MM.1S (cell line): ENCODE results near the gene XPNPEP2.

Experiments used
- DNase-seq: peaks from one replicate; pipeline ENCODE4 v3.0.0-alpha.2; 2015
- H2AFZ ChIP-seq: fragments of 300-600 bp; sonication (generic); 2 replicates; pipeline ENCODE4 v1.6.0; 2016; ENCODE audit warnings: antibody characterized with exemption, low read length
- H3F3A ChIP-seq: fragments of 300-600 bp; sonication (generic); 2 replicates; pipeline ENCODE4 v1.6.1; 2016; ENCODE audit warnings: mild to moderate bottlenecking, antibody characterized with exemption, low read length, moderate library complexity, mixed read lengths; ENCODE audit not compliant: insufficient read depth
- H3K27ac ChIP-seq: fragments of 300-600 bp; sonication (generic); 2 replicates; pipeline ENCODE4 v1.5.1; 2016; ENCODE audit warnings: mild to moderate bottlenecking, low read length
- H3K27me3 ChIP-seq: fragments of 300-600 bp; sonication (generic); replicated peaks from 2 replicates; pipeline ENCODE4 v1.6.0; 2016; ENCODE audit warnings: low read length; ENCODE audit not compliant: insufficient read depth
- H3K36me3 ChIP-seq: fragments of 300-600 bp; sonication (generic); replicated peaks from 2 replicates; pipeline ENCODE4 v1.6.1; 2016; ENCODE audit warnings: mild to moderate bottlenecking, low read length, mixed read lengths; ENCODE audit not compliant: insufficient read depth
- H3K4me1 ChIP-seq: fragments of 300-600 bp; sonication (generic); 2 replicates; pipeline ENCODE4 v1.6.1; 2016; ENCODE audit warnings: low read length, mixed read lengths
- H3K4me2 ChIP-seq: fragments of 300-600 bp; sonication (generic); 2 replicates; pipeline ENCODE4 v1.6.0; 2016; ENCODE audit warnings: low read depth, low read length
- H3K4me3 ChIP-seq: fragments of 300-600 bp; sonication (generic); 2 replicates; pipeline ENCODE4 v1.5.1; 2016; ENCODE audit warnings: low read length, mixed read lengths
- H3K79me2 ChIP-seq: fragments of 300-600 bp; sonication (generic); 2 replicates; pipeline ENCODE4 v1.6.1; 2016; ENCODE audit warnings: mixed run types, low read length, mixed read lengths
- H3K9ac ChIP-seq: fragments of 300-600 bp; sonication (generic); 2 replicates; pipeline ENCODE4 v1.6.1; 2016; ENCODE audit warnings: low read length, mixed read lengths
- H3K9me2 ChIP-seq: fragments of 300-600 bp; sonication (generic); replicated peaks from 2 replicates; pipeline ENCODE4 v1.6.1; 2016; ENCODE audit warnings: mild to moderate bottlenecking, low read length, mixed read lengths; ENCODE audit not compliant: insufficient read depth
- H3K9me3 ChIP-seq: fragments of 300-600 bp; sonication (generic); replicated peaks from 2 replicates; pipeline ENCODE4 v1.6.1; 2016; ENCODE audit warnings: mild to moderate bottlenecking, low read length, mixed read lengths; ENCODE audit not compliant: insufficient read depth
- H4K20me1 ChIP-seq: fragments of 300-600 bp; sonication (generic); 2 replicates; pipeline ENCODE4 v1.6.1; 2016; ENCODE audit warnings: mild to moderate bottlenecking, low read length, moderate library complexity, mixed read lengths; ENCODE audit not compliant: insufficient read depth
- CTCF ChIP-seq: fragments of 300-600 bp; sonication (generic); IDR thresholded peaks from 2 replicates; pipeline ENCODE4 v1.5.1; 2016; ENCODE audit warnings: antibody characterized with exemption, low read length, mixed read lengths
- EZH2 ChIP-seq: fragments of 300-600 bp; sonication (generic); optimal IDR thresholded peaks from 2 replicates; pipeline ENCODE3; 2017; ENCODE audit warnings: low read depth, mild to moderate bottlenecking, antibody characterized with exemption, low read length, mixed read lengths
- EZH2phosphoT487 ChIP-seq: fragments of 300-600 bp; sonication (generic); IDR thresholded peaks from 2 replicates; pipeline ENCODE4 v1.6.1; 2018; ENCODE audit warnings: antibody characterized with exemption, low read length

XPNPEP2 gene

GRCh38 chrX:129743821-129744220 is 5.0 kb downstream of the XPNPEP2 start:
- no peak overlapping the region for H3K4me3 ChIP-seq

GRCh38 chrX:129744861-129745321 is 6.1 kb downstream of the XPNPEP2 start:
- Histone ChIP-seq H3F3A (no peaks in the 10 kb centered on the region), H3K9me3 (no peaks in the 10 kb centered on the region), H3K4me1 (no peaks in the 10 kb centered on the region), H3K9me2 (no peaks in the 10 kb centered on the region), H3K36me3 (no peaks in the 10 kb centered on the region), H3K79me2 (no peaks in the 10 kb centered on the region), H4K20me1 (no peaks in the 10 kb centered on the region), H3K4me2 (no peak overlapping the region), H3K4me3 (no peak overlapping the region), H3K9ac (no peak overlapping the region), H2AFZ (no peak overlapping the region), H3K27ac (no peak overlapping the region), H3K27me3 (no peaks in the 10 kb centered on the region)
- TF ChIP-seq CTCF = no peak
- no peak for TF ChIP-seq EZH2phosphoT487
- no peak for TF ChIP-seq EZH2
- DNase-seq = no peak

More at GRCh38 chrX:129743821-129744220, 5.0 kb downstream of the XPNPEP2 start:
- TF ChIP-seq CTCF (no peak), EZH2phosphoT487 (no peak), EZH2 (no peak)
- Histone ChIP-seq H3K79me2 (no peaks in the 10 kb centered on the region), H3K36me3 (no peaks in the 10 kb centered on the region), H4K20me1 (no peaks in the 10 kb centered on the region), H3K9ac (no peak overlapping the region), H3K27ac (no peak overlapping the region), H3F3A (no peaks in the 10 kb centered on the region), H3K27me3 (no peaks in the 10 kb centered on the region), H3K4me2 (no peak overlapping the region), H3K9me3 (no peaks in the 10 kb centered on the region), H3K4me1 (no peaks in the 10 kb centered on the region), H2AFZ (no peak overlapping the region), H3K9me2 (no peaks in the 10 kb centered on the region)
- no peak for DNase-seq

- TF ChIP-seq CTCF = no peak
- TF ChIP-seq EZH2phosphoT487 = no peak
- no peak for TF ChIP-seq EZH2
- Histone ChIP-seq H4K20me1 (no peaks in the 10 kb centered on the region), H2AFZ (no peak overlapping the region), H3K9me3 (no peaks in the 10 kb centered on the region), H3K79me2 (no peaks in the 10 kb centered on the region), H3K27ac (no peak overlapping the region), H3K4me3 (no peak overlapping the region), H3F3A (no peaks in the 10 kb centered on the region), H3K36me3 (no peaks in the 10 kb centered on the region), H3K9me2 (no peaks in the 10 kb centered on the region), H3K27me3 (no peaks in the 10 kb centered on the region), H3K4me1 (no peaks in the 10 kb centered on the region), H3K4me2 (no peak overlapping the region), H3K9ac (no peak overlapping the region)
- DNase-seq = no peak
Measured at GRCh38 chrX:129746557-129747470, 8.0 kb downstream of the XPNPEP2 start.
